Parathyroid adenoma (tissue), 2 donors: ENCODE data around the gene PLEKHJ1.

ENCODE experiments used
- H2AFZ ChIP-seq: fragments of 300-600 bp; sonication (generic); one replicate; pipeline ENCODE4 v1.7.0; 2017; ENCODE audit warnings: antibody characterized with exemption, mild to moderate bottlenecking
- H3K27ac ChIP-seq: fragments of 300-600 bp; sonication (generic); one replicate; pipeline ENCODE4 v1.7.0; 2017
- H3K27me3 ChIP-seq: fragments of 300-600 bp; sonication (generic); one replicate; pipeline ENCODE4 v1.7.0; 2017; ENCODE audit warnings: low read length; ENCODE audit not compliant: control insufficient read depth, insufficient read depth
- H3K36me3 ChIP-seq: fragments of 300-600 bp; sonication (generic); one replicate; pipeline ENCODE4 v1.7.0; 2017; ENCODE audit warnings: low read length; ENCODE audit not compliant: control insufficient read depth, insufficient read depth
- H3K4me1 ChIP-seq: fragments of 300-600 bp; sonication (generic); one replicate; pipeline ENCODE4 v1.7.0; 2017; ENCODE audit warnings: control low read depth
- H3K4me2 ChIP-seq: fragments of 300-600 bp; sonication (generic); one replicate; pipeline ENCODE4 v1.7.0; 2017; ENCODE audit warnings: low read length
- H3K4me3 ChIP-seq: fragments of 300-600 bp; sonication (generic); one replicate; pipeline ENCODE4 v1.7.0; 2017; ENCODE audit warnings: low read depth, low read length
- H3K79me2 ChIP-seq: fragments of 300-600 bp; sonication (generic); one replicate; pipeline ENCODE4 v1.7.0; 2017; ENCODE audit warnings: control low read depth
- H3K9ac ChIP-seq: fragments of 300-600 bp; sonication (generic); one replicate; pipeline ENCODE4 v1.7.0; 2017; ENCODE audit warnings: mild to moderate bottlenecking
- H3K9me3 ChIP-seq: fragments of 300-600 bp; sonication (generic); one replicate; pipeline ENCODE4 v1.7.0; 2017; ENCODE audit warnings: low read length; ENCODE audit not compliant: control insufficient read depth
- CTCF ChIP-seq: fragments of 300-600 bp; sonication (generic); IDR thresholded peaks from one replicate; pipeline ENCODE4 v1.7.0; 2017; ENCODE audit warnings: antibody characterized with exemption, mild to moderate bottlenecking
- donor health status: primary hyperparathyroidism.

Gene PLEKHJ1

GRCh38 chr19:2184422-2184975 lies 51.6 kb downstream of the PLEKHJ1 start:
- H3K4me2 ChIP-seq = no peak overlapping the region
- H3K4me3 ChIP-seq = no peak overlapping the region
- no peaks in the 10 kb centered on the region for H3K27me3 ChIP-seq
- H3K9me3 ChIP-seq = no peaks in the 10 kb centered on the region
- no peak overlapping the region for H2AFZ ChIP-seq
- no peak overlapping the region for H3K9ac ChIP-seq
- no peak overlapping the region for H3K27ac ChIP-seq
- H3K79me2 ChIP-seq = peaks cover 74% of the 10 kb centered on the region
- no peaks in the 10 kb centered on the region for H3K36me3 ChIP-seq
- TF ChIP-seq CTCF = no peak
- no peaks in the 10 kb centered on the region for H3K4me1 ChIP-seq
